Peyer's patch (tissue), 4 donors: ENCODE data around the gene IFNL1.

Experiments used
- CTCF ChIP-seq, 6 experiments: fragments of 450-650 bp in 4 of 6; fragments of 200-600 bp in 2 of 6; sonication (generic) in 1 of 6; IDR thresholded peaks; one replicate each; pipeline ENCODE4 v1.5.1; 2017 to 2019; ENCODE audit warnings: antibody characterized with exemption in 6 of 6, mild to moderate bottlenecking in 3 of 6, moderate library complexity in 1 of 6
- POLR2A ChIP-seq, 2 donors: fragments of 450-650 bp; IDR thresholded peaks; one replicate each; pipeline ENCODE4 v1.5.1; 2017; ENCODE audit warnings: antibody characterized with exemption in 2 of 2, mild to moderate bottlenecking in 2 of 2, moderate library complexity in 2 of 2

GRCh38 chr19:39325778-39326665 is 29.8 kb downstream of the IFNL1 start:
- TF ChIP-seq CTCF (IDR thresholded peaks at IDR 0.05) (no peak), POLR2A (IDR thresholded peaks at IDR 0.05) (no peak)
